SU-DHL-6 (cell line): ENCODE measurements around the gene DYDC2.

Source experiments
- H2AFZ ChIP-seq: fragments of 200-600 bp; sonication (generic); 2 replicates; pipeline ENCODE4 v1.6.1; 2014; ENCODE audit warnings: low read depth, mild to moderate bottlenecking, moderate library complexity, mixed read lengths, antibody characterized with exemption, low read length; ENCODE audit not compliant: severe bottlenecking
- H3F3A ChIP-seq: fragments of 200-600 bp; shearing (Covaris generic); 2 replicates; pipeline ENCODE4 v1.6.0; 2016; ENCODE audit warnings: antibody characterized with exemption, mild to moderate bottlenecking; ENCODE audit not compliant: insufficient read depth
- H3K27ac ChIP-seq: fragments of 200-600 bp; sonication (generic); 2 replicates; pipeline ENCODE4 v1.5.1; 2016; ENCODE audit warnings: low read depth, mild to moderate bottlenecking, low read length, moderate library complexity, mixed read lengths
- H3K27me3 ChIP-seq: fragments of 200-600 bp; sonication (generic), shearing (Covaris generic); 2 replicates; pipeline ENCODE4 v1.6.0; 2014; ENCODE audit warnings: mild to moderate bottlenecking, low read length
- H3K36me3 ChIP-seq: fragments of 200-600 bp; sonication (generic); 2 replicates; pipeline ENCODE4 v1.6.1; 2014; ENCODE audit warnings: mild to moderate bottlenecking, low read length, mixed read lengths
- H3K4me2 ChIP-seq: fragments of 300-600, 200-600 bp; shearing (Covaris generic), sonication (generic); 2 replicates; pipeline ENCODE4 v1.6.0; 2014; ENCODE audit warnings: low read length, low read depth, mild to moderate bottlenecking; ENCODE audit not compliant: poor library complexity, severe bottlenecking
- H3K4me3 ChIP-seq: fragments of 200-600 bp; sonication (generic); 2 replicates; pipeline ENCODE4 v1.5.1; 2014; ENCODE audit warnings: antibody characterized with exemption, low read length, mild to moderate bottlenecking, mixed read lengths; ENCODE audit not compliant: insufficient read depth, poor library complexity, severe bottlenecking
- H3K79me2 ChIP-seq: fragments of 200-600 bp; sonication (generic); 2 replicates; pipeline ENCODE4 v1.6.1; 2014; ENCODE audit warnings: mild to moderate bottlenecking, low read length, moderate library complexity; ENCODE audit not compliant: insufficient read depth
- H3K9ac ChIP-seq: fragments of 200-600 bp; sonication (generic); 2 replicates; pipeline ENCODE4 v1.7.0; 2014; ENCODE audit warnings: mild to moderate bottlenecking, low read length
- H3K9me2 ChIP-seq: fragments of 200-600 bp; sonication (generic); replicated peaks from 2 replicates; pipeline ENCODE4 v1.6.1; 2014; ENCODE audit warnings: low read length; ENCODE audit not compliant: insufficient read depth
- H3K9me3 ChIP-seq: fragments of 200-600 bp; sonication (generic); 2 replicates; pipeline ENCODE4 v1.6.1; 2014; ENCODE audit warnings: low read length, mixed read lengths; ENCODE audit not compliant: insufficient read depth
- H4K20me1 ChIP-seq: fragments of 200-600 bp; sonication (generic); 2 replicates; pipeline ENCODE4 v1.6.1; 2014; ENCODE audit warnings: low read depth, mild to moderate bottlenecking, antibody characterized with exemption, low read length, moderate library complexity, mixed read lengths
- CTCF ChIP-seq: fragments of 200-600 bp; sonication (generic); IDR thresholded peaks from one replicate; pipeline ENCODE4 v1.5.1; 2017; ENCODE audit warnings: antibody characterized with exemption, mild to moderate bottlenecking, low read length, moderate library complexity; ENCODE audit not compliant: insufficient read depth, poor library complexity, severe bottlenecking
- EZH2phosphoT487 ChIP-seq: fragments of 200-600 bp; sonication (generic), shearing (Covaris generic); conservative IDR thresholded peaks from 2 replicates; pipeline ENCODE4 v1.6.1; 2018; ENCODE audit warnings: mild to moderate bottlenecking, antibody characterized with exemption, low read length, moderate library complexity, mixed read lengths

Gene DYDC2

GRCh38 chr10:80405035-80405434 lies 48.5 kb downstream of the DYDC2 start:
- no peak for TF ChIP-seq CTCF
- no peak for TF ChIP-seq EZH2phosphoT487
- H3K27ac ChIP-seq = no peak overlapping the region
- H3K4me2 ChIP-seq = no peak overlapping the region
- no peaks in the 10 kb centered on the region for H3K9me2 ChIP-seq
- no peaks in the 10 kb centered on the region for H4K20me1 ChIP-seq
- no peaks in the 10 kb centered on the region for H3K9me3 ChIP-seq
- no peaks in the 10 kb centered on the region for H3K79me2 ChIP-seq
- H3K9ac ChIP-seq = no peak overlapping the region
- H2AFZ ChIP-seq = no peak overlapping the region
- no peaks in the 10 kb centered on the region for H3K36me3 ChIP-seq
- no peak overlapping the region for H3K4me3 ChIP-seq
- no peaks in the 10 kb centered on the region for H3K27me3 ChIP-seq
- no peaks in the 10 kb centered on the region for H3F3A ChIP-seq

GRCh38 chr10:80405626-80406025 lies 49.0 kb downstream of the DYDC2 start:
- no peaks in the 10 kb centered on the region for H3K9me3 ChIP-seq
- H3K9me2 ChIP-seq = no peaks in the 10 kb centered on the region
- no peak overlapping the region for H3K4me2 ChIP-seq
- no peaks in the 10 kb centered on the region for H3F3A ChIP-seq
- H3K79me2 ChIP-seq = no peaks in the 10 kb centered on the region
- no peak overlapping the region for H3K4me3 ChIP-seq
- H3K36me3 ChIP-seq = no peaks in the 10 kb centered on the region
- no peak overlapping the region for H2AFZ ChIP-seq
- H3K9ac ChIP-seq = no peak overlapping the region
- TF ChIP-seq EZH2phosphoT487 (no peak), CTCF (no peak)
- no peaks in the 10 kb centered on the region for H3K27me3 ChIP-seq
- H3K27ac ChIP-seq = no peak overlapping the region
- H4K20me1 ChIP-seq = no peaks in the 10 kb centered on the region

- no peaks in the 10 kb centered on the region for H3K36me3 ChIP-seq
- TF ChIP-seq EZH2phosphoT487 = no peak
- TF ChIP-seq CTCF = no peak
- H4K20me1 ChIP-seq = no peaks in the 10 kb centered on the region
- no peak overlapping the region for H3K9ac ChIP-seq
- H3K79me2 ChIP-seq = no peaks in the 10 kb centered on the region
- H3F3A ChIP-seq = no peaks in the 10 kb centered on the region
- H3K4me3 ChIP-seq = no peak overlapping the region
- H3K9me2 ChIP-seq = no peaks in the 10 kb centered on the region
- H3K4me2 ChIP-seq = no peak overlapping the region
- no peaks in the 10 kb centered on the region for H3K27me3 ChIP-seq
- H3K27ac ChIP-seq = no peak overlapping the region
- H2AFZ ChIP-seq = no peak overlapping the region
- no peaks in the 10 kb centered on the region for H3K9me3 ChIP-seq
Measured at GRCh38 chr10:80406204-80406603, 49.6 kb downstream of the DYDC2 start.

- Histone ChIP-seq H3K4me3 (peak overlapping the region; percentile 50), H2AFZ (peak overlapping the region; percentile 89), H3K9me2 (no peaks in the 10 kb centered on the region), H3K27ac (no peak overlapping the region), H3K79me2 (no peaks in the 10 kb centered on the region), H3K4me2 (peak overlapping the region; percentile 53), H3K27me3 (no peaks in the 10 kb centered on the region), H3K36me3 (no peaks in the 10 kb centered on the region), H3K9me3 (no peaks in the 10 kb centered on the region), H4K20me1 (no peaks in the 10 kb centered on the region), H3K9ac (peak overlapping the region; percentile 62), H3F3A (no peaks in the 10 kb centered on the region)
- TF ChIP-seq CTCF (no peak), EZH2phosphoT487 (no peak)
Measured at GRCh38 chr10:80407812-80408241, 51.2 kb downstream of the DYDC2 start.
